Glutamatergic neuron (in vitro differentiated cells): ENCODE results near the gene PROSER2. TPM values are rescaled to one million over a fixed set of nuclear protein-coding genes. Genes with fewer than 3 reads are reported as not detected.

Experiments
- DNase-seq: peaks from one replicate; pipeline ENCODE4 v3.0.0; 2022
- H3K27ac Mint-ChIP-seq: one replicate; pipeline ENCODE4 v1.8.0; 2020; ENCODE audit warnings: mild to moderate bottlenecking, mixed read lengths, inconsistent platforms; ENCODE audit not compliant: unreplicated experiment
- H3K27me3 Mint-ChIP-seq: one replicate; pipeline ENCODE4 v1.8.0; 2020; ENCODE audit warnings: mild to moderate bottlenecking, moderate library complexity, mixed read lengths, inconsistent platforms; ENCODE audit not compliant: unreplicated experiment
- H3K36me3 Mint-ChIP-seq: one replicate; pipeline ENCODE4 v1.8.0; 2020; ENCODE audit warnings: mild to moderate bottlenecking, mixed read lengths, inconsistent platforms; ENCODE audit not compliant: unreplicated experiment
- H3K4me1 Mint-ChIP-seq: one replicate; pipeline ENCODE4 v1.8.0; 2020; ENCODE audit warnings: mild to moderate bottlenecking, low read depth, mixed read lengths, inconsistent platforms; ENCODE audit not compliant: unreplicated experiment
- H3K4me3 Mint-ChIP-seq: one replicate; pipeline ENCODE4 v1.8.0; 2020; ENCODE audit warnings: mild to moderate bottlenecking, mixed read lengths, inconsistent platforms; ENCODE audit not compliant: unreplicated experiment
- H3K9me3 Mint-ChIP-seq: one replicate; pipeline ENCODE4 v1.8.0; 2020; ENCODE audit warnings: mild to moderate bottlenecking, moderate library complexity, mixed read lengths, inconsistent platforms; ENCODE audit not compliant: unreplicated experiment
- total RNA-seq: library from RNA; stranded (reverse); fragmentation: NEBNext Ultra II Directional; extraction: Animal tissue kit (Norgen Biotek cat#: 25700); gene quantifications from one replicate; pipeline ENCODE4 v1.2.1, GENCODE V29; 2021; ENCODE audit not compliant: unreplicated experiment
- TF ChIP-seq, protein P1 (sequence below): fragments of 200-600 bp; sonication (generic); IDR thresholded peaks from one replicate; pipeline ENCODE4 v1.5.0; 2021; ENCODE audit not compliant: partially characterized antibody, unreplicated experiment

Gene PROSER2
- total RNA-seq, 1 donor from 2014 or later: not detected

DNA sequence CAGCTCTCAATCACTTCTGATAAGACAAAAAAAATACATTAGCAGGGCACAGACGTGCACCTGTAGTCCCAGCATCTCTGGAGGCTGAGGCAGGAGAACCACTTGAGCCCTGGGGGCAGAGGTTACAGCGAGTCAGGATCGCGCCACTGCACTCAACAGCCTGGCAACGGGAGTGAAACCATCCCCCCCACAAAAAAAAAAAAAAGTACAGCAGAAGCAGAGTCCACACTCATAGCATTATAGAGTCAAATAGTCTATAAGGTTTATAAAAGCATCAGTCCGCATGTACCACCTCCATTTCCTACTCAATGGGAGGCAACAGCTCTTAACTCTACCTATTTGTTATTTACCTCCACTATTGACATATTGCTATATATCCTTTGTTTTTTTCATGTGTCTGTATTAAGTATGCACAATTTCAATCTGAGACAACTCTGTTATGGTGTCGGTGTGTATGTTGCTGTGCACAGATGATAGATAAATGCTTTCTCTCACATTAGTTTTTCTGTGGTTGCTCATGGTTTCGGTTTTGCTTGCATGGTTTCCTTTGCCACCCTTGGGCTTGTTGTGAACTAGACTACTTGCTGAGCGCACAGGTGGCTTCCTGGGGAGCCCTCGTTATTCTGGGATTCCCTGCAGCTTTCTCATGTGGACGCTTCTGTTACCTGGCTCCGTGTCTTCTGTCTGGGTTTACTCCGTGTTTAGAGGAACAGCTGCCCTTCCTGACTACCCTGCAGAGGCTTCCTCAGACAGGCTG is 40.4 kb downstream of the PROSER2 start:
- Mint-ChIP-seq H3K9me3 (peaks cover 1% of the 10 kb centered on the region), H3K27ac (no peak overlapping the region), H3K4me3 (no peak overlapping the region), H3K36me3 (no peaks in the 10 kb centered on the region), H3K27me3 (no peaks in the 10 kb centered on the region), H3K4me1 (peaks cover 8% of the 10 kb centered on the region)
- DNase-seq: no peak
- TF ChIP-seq, protein P1, sequence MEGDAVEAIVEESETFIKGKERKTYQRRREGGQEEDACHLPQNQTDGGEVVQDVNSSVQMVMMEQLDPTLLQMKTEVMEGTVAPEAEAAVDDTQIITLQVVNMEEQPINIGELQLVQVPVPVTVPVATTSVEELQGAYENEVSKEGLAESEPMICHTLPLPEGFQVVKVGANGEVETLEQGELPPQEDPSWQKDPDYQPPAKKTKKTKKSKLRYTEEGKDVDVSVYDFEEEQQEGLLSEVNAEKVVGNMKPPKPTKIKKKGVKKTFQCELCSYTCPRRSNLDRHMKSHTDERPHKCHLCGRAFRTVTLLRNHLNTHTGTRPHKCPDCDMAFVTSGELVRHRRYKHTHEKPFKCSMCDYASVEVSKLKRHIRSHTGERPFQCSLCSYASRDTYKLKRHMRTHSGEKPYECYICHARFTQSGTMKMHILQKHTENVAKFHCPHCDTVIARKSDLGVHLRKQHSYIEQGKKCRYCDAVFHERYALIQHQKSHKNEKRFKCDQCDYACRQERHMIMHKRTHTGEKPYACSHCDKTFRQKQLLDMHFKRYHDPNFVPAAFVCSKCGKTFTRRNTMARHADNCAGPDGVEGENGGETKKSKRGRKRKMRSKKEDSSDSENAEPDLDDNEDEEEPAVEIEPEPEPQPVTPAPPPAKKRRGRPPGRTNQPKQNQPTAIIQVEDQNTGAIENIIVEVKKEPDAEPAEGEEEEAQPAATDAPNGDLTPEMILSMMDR: no peak

DNA sequence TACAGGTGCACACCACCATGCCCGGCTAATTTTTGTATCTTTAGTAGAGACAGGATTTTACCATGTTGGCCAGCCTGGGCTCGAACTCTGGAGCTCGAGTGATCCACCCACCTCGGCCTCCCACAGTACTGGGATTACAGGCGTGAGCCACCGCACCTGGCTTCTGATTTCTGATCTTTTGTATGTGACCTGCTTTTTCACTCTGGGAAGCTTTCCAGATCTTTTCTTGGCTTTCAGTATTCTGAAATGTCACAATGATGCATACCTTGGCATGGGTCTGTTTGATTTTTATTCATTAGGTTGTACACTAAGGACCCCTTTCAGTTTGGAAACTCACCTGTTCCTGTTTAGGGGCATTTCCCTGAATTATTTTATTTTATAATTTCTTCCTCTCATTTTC is 41.6 kb downstream of the PROSER2 start:
- DNase-seq: no peak
- H3K9me3 Mint-ChIP-seq: peaks cover 1% of the 10 kb centered on the region
- H3K27me3 Mint-ChIP-seq: no peaks in the 10 kb centered on the region
- TF ChIP-seq, protein P1: no peak
- H3K36me3 Mint-ChIP-seq: no peaks in the 10 kb centered on the region
- no peak overlapping the region for H3K27ac Mint-ChIP-seq
- no peak overlapping the region for H3K4me3 Mint-ChIP-seq
- H3K4me1 Mint-ChIP-seq: peaks cover 8% of the 10 kb centered on the region

DNA sequence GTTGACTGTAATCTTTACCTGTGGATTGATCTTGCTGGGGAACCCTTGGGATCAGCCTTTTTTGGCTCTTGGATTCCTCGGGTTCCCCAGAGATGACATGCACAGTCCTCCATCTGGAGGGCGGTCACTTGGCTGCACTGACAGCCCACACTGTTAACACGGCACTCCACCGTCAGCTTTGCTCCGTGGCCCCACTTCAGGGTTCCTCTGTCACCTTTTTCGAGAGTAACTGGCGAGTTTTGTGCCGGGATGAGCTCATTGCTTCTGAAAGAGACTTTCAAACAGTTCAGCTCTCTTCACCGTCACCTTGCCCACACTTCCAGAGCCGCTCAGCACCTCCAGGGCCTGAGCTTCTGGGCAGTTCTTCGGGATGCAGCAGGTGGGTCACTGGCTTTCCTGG is 42.4 kb downstream of the PROSER2 start:
- TF ChIP-seq, protein P1: no peak
- no peak for DNase-seq
- no peak overlapping the region for H3K27ac Mint-ChIP-seq
- H3K27me3 Mint-ChIP-seq: no peaks in the 10 kb centered on the region
- peaks cover 8% of the 10 kb centered on the region for H3K4me1 Mint-ChIP-seq
- no peaks in the 10 kb centered on the region for H3K36me3 Mint-ChIP-seq
- H3K9me3 Mint-ChIP-seq: peaks cover 1% of the 10 kb centered on the region
- H3K4me3 Mint-ChIP-seq: no peak overlapping the region

DNA sequence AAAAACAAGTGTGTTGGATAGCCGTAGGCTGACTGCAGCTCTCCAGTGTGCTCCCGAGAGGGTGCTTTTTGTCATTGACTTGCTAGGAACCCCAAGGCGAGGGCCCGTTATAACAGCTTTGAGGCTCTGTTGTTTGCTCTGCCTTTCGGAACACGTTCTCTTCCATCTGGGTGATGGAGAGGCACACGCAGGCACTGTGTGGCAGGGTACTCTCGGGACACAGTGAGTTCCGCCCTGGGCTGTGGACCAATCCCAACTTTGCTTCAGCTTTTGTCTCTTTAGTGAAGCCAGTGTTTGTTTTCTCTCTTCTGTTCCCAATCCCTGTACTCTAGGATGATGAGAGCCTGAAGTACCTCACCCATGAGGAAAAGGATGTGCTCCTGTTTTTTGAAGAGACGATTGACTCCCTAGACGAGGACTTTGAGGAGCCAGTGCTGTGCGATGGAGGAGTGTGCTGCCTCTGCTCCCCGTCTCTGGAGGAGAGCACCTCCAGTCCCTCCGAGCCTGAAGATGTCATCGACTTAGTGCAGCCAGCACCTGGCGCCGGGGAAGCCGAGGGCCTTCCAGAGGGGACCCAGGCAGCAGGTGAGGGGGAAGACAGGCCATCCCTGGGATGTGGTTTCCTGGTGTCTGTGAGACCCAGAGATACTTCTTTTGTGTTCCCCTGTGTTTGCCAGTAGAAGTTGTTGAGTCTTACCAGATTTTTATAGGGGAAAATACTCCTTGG is 43.2 kb downstream of the PROSER2 start:
- Mint-ChIP-seq H3K4me3 (no peak overlapping the region), H3K36me3 (no peaks in the 10 kb centered on the region), H3K27ac (no peak overlapping the region), H3K4me1 (peaks cover 9% of the 10 kb centered on the region), H3K9me3 (peaks cover 1% of the 10 kb centered on the region), H3K27me3 (peaks cover 1% of the 10 kb centered on the region)
- TF ChIP-seq, protein P1: no peak
- no peak for DNase-seq

DNA sequence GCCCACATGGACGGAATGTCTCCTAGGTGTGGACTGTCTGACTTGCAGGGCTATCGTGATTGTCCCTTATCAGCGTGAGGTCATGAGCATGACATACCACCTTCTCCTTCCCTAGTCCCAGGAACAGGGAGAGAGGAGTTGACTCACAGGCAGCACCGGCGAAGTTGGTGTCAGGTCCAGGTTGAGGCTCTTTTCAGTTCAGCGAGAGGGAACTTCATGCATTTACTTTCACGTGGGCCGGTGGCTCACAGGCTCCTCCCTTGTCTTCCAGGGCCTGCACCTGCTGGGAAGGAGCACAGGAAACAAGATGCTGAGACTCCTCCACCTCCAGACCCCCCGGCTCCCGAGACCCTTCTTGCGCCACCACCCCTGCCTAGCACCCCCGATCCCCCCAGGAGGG is 46.1 kb downstream of the PROSER2 start:
- H3K27ac Mint-ChIP-seq: no peak overlapping the region
- H3K27me3 Mint-ChIP-seq: peaks cover 3% of the 10 kb centered on the region
- peaks cover 9% of the 10 kb centered on the region for H3K4me1 Mint-ChIP-seq
- DNase-seq: no peak
- H3K4me3 Mint-ChIP-seq: no peak overlapping the region
- TF ChIP-seq, protein P1: no peak
- no peaks in the 10 kb centered on the region for H3K36me3 Mint-ChIP-seq
- peaks cover 1% of the 10 kb centered on the region for H3K9me3 Mint-ChIP-seq
